Measurements from ENCODE around the gene ATG9B.

DNA sequence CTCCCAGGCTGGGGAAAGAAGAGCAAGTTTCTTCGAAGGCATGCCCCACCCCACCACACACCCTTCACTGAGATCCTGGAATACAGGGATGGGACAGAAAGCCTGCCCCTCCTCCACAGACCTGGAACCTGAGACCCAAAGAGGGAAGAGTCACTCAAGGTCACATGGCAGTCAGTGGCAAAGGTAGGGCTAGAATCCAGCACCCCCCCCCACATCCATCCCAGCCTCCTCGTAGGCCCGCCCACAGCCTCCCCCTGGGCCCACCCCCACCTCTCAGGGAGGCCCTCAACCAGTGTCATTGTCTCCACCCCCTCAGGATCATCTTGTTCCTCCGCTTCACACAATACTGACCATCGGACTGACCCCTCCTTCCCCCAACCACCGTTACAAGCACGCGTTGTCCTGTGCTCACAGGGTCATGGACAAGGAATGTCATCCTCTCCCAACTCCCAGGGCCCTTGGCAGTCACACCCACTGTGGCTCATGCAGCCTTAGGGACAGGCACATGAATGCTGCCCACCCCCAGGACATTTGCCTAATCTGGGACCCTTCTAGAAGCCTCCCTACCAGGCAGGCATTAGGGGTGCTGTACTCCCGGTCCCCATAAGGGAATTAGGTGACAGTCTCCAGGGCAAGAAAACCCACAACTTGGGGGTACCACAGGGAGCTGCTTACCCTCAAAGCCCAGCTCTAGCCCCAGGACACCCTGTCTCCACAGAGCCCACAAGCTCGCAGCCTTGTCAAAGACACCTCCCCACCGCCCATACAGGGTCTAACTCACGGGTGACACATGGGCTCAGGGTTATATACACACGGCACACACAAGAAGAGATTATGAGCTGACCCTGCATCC lies 47.5 kb downstream of the ATG9B start:
- TF ChIP-seq, protein P1, sequence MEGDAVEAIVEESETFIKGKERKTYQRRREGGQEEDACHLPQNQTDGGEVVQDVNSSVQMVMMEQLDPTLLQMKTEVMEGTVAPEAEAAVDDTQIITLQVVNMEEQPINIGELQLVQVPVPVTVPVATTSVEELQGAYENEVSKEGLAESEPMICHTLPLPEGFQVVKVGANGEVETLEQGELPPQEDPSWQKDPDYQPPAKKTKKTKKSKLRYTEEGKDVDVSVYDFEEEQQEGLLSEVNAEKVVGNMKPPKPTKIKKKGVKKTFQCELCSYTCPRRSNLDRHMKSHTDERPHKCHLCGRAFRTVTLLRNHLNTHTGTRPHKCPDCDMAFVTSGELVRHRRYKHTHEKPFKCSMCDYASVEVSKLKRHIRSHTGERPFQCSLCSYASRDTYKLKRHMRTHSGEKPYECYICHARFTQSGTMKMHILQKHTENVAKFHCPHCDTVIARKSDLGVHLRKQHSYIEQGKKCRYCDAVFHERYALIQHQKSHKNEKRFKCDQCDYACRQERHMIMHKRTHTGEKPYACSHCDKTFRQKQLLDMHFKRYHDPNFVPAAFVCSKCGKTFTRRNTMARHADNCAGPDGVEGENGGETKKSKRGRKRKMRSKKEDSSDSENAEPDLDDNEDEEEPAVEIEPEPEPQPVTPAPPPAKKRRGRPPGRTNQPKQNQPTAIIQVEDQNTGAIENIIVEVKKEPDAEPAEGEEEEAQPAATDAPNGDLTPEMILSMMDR (conservative IDR thresholded peaks at IDR 0.05 in 1 of 2, IDR thresholded peaks at IDR 0.05 in 1 of 2; ENCODE audit: extremely low read depth in 1 of 2, insufficient read depth in 1 of 2, low read depth in 1 of 2, low read length in 2 of 2) = no peak
- TF ChIP-seq EZH2 (IDR thresholded peaks at IDR 0.05; ENCODE audit: borderline replicate concordance, low read length) = no peak

Data from mammary epithelial cell (primary cell).